ENCODE measurements around the gene TBC1D13. TPM values are rescaled to one million over a fixed set of nuclear protein-coding genes. Genes with fewer than 3 reads are reported as not detected.

TBC1D13 gene
- total and polyA plus RNA-seq, 5 donors from 2014 or later: 13.3 to 24.3 (median 16.9) TPM

Other genes starting within 250 kb of the TBC1D13 start
- gene SPTAN1, start 234.7 kb upstream of the TBC1D13 start, total RNA-seq: 769 TPM
- 10 to 100 TPM; 79.8 to 86.2 (median 83.2) TPM for gene SPTAN1, start 234.7 kb upstream of the TBC1D13 start, polyA plus RNA-seq
- gene DYNC2I2, start 130.4 kb upstream of the TBC1D13 start, total RNA-seq: 3.6 TPM
- 10 to 100 TPM in 1 of 4 donors, 1 to 10 TPM in 3; 2.3 to 10.2 (median 5.1) TPM for gene DYNC2I2, start 130.4 kb upstream of the TBC1D13 start, polyA plus RNA-seq
- 226 TPM for gene SET, start 98.0 kb upstream of the TBC1D13 start, total RNA-seq
- gene SET, start 98.0 kb upstream of the TBC1D13 start, polyA plus RNA-seq: 100 to 1,000 TPM; 123 to 200 (median 154) TPM
- 2.6 TPM for gene PKN3, start 84.8 kb upstream of the TBC1D13 start, total RNA-seq
- under 1 TPM in 3 of 4 donors, not detected in 1; 0.69 to 0.96 (median 0.70) TPM for gene PKN3, start 84.8 kb upstream of the TBC1D13 start, polyA plus RNA-seq
- gene ZDHHC12, start 63.1 kb upstream of the TBC1D13 start, total RNA-seq: 25.1 TPM
- gene ZDHHC12, start 63.1 kb upstream of the TBC1D13 start, polyA plus RNA-seq: 10 to 100 TPM; 49.4 to 59.8 (median 54.3) TPM
- gene ZER1, start 15.3 kb upstream of the TBC1D13 start, total RNA-seq: 44.7 TPM
- 10 to 100 TPM; 31.9 to 44.2 (median 37.1) TPM for gene ZER1, start 15.3 kb upstream of the TBC1D13 start, polyA plus RNA-seq
- 9.6 TPM for gene ENDOG, start 31.2 kb downstream of the TBC1D13 start, total RNA-seq
- 10 to 100 TPM; 15.6 to 20.6 (median 19.2) TPM for gene ENDOG, start 31.2 kb downstream of the TBC1D13 start, polyA plus RNA-seq
- 36.1 TPM for gene SPOUT1, start 42.5 kb downstream of the TBC1D13 start, total RNA-seq
- gene SPOUT1, start 42.5 kb downstream of the TBC1D13 start, polyA plus RNA-seq: 10 to 100 TPM; 43.0 to 77.7 (median 62.6) TPM
- gene KYAT1, start 94.7 kb downstream of the TBC1D13 start, total RNA-seq: 8.2 TPM
- gene KYAT1, start 94.7 kb downstream of the TBC1D13 start, polyA plus RNA-seq: 10 to 100 TPM; 11.3 to 15.7 (median 11.6) TPM
- gene LRRC8A, start 94.9 kb downstream of the TBC1D13 start, total RNA-seq: 39.7 TPM
- gene LRRC8A, start 94.9 kb downstream of the TBC1D13 start, polyA plus RNA-seq: 10 to 100 TPM; 29.3 to 35.0 (median 31.3) TPM
- gene PHYHD1, start 133.7 kb downstream of the TBC1D13 start, total RNA-seq: 0.52 TPM
- under 1 TPM in 2 of 4 donors, not detected in 2; 0.40 to 0.60 TPM for gene PHYHD1, start 133.7 kb downstream of the TBC1D13 start, polyA plus RNA-seq
- gene DOLK, start 160.3 kb downstream of the TBC1D13 start, total RNA-seq: 6.1 TPM
- gene DOLK, start 160.3 kb downstream of the TBC1D13 start, polyA plus RNA-seq: 10 to 100 TPM in 2 of 4 donors, 1 to 10 TPM in 2; 7.6 to 12.3 (median 9.7) TPM
- gene NUP188, start 160.4 kb downstream of the TBC1D13 start, total RNA-seq: 74.3 TPM
- 10 to 100 TPM; 20.8 to 23.4 (median 21.8) TPM for gene NUP188, start 160.4 kb downstream of the TBC1D13 start, polyA plus RNA-seq
- 77.8 TPM for gene SH3GLB2, start 241.1 kb downstream of the TBC1D13 start, total RNA-seq
- 10 to 100 TPM; 18.2 to 38.8 (median 26.6) TPM for gene SH3GLB2, start 241.1 kb downstream of the TBC1D13 start, polyA plus RNA-seq
- gene MIGA2, start 249.4 kb downstream of the TBC1D13 start, total RNA-seq: 48.5 TPM
- 1 to 10 TPM; 6.3 to 8.0 (median 7.6) TPM for gene MIGA2, start 249.4 kb downstream of the TBC1D13 start, polyA plus RNA-seq